ENCODE results near the gene ERN2.

Gene ERN2

DNA sequence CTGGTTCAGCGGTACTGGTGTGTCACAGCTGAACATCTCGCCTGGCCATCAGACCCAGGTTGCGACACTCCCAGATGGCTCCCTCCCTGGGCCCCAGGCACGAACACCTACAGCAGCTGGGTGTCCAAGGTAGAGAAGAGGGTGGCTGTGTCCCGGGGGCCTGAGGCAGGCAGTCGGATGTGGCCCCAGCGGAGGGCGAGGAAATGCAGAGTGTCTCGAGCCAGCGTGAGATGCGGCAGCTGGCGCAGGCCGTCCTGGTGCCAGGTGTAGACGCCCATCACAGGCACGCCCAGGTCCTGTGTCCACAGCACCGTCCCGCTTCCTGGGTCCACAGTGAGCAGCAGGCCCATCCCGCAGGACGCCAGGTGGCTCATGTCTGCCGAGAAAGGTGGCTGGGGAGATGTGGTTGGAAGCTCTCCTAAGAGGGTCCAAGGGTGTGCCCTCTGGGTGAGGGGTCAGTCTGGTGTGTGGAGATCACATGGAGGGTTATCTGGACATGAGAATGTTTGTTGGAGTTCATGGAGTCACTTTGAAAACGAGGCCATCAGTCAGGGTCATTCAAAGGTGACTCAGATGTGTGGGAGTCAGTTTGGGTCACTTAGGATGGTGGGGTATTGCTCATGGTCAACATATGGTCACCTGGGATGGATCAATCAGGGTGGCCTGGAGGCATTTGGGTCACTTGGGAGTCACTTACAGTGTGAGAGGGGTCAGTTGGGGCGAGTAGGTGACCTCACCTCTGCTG lies 8.1 kb downstream of the ERN2 start:
- no peak for DNase-seq (ENCODE audit: extremely low read depth, insufficient read length)
- Histone ChIP-seq H3K4me3 (replicated peaks; ENCODE audit: low read depth, low read length) (no peak overlapping the region), H3K27me3 (replicated peaks; ENCODE audit: control insufficient read depth, insufficient read depth, low read length) (no peaks in the 10 kb centered on the region), H3K36me3 (ENCODE audit: control insufficient read depth, insufficient read depth, low read length) (no peaks in the 10 kb centered on the region)
- TF ChIP-seq CTCF (IDR thresholded peaks at IDR 0.05; ENCODE audit: insufficient read depth, low read length, poor library complexity, severe bottlenecking) = no peak

DNA sequence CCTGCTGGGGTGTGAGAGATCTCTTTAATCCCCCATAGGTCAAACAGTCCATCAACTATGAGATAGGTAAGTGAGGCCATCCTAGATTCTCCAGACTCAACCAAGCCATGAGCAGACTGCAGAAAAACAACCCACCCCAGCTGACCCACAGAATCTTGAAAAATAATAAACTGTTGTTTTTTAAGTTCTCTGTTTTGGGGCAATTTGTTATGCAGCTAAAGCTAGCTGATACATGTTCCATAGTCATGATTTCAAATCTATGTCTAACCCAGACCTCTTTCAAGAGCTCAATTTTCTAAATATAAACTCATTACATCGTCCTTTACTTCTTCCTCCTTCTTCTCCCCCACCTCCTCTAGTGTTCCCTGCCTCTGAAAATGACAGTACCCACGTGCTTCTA lies 10.1 kb downstream of the ERN2 start:
- H3K36me3 ChIP-seq (ENCODE audit: control insufficient read depth, insufficient read depth, low read length) = no peaks in the 10 kb centered on the region
- TF ChIP-seq CTCF (IDR thresholded peaks at IDR 0.05; ENCODE audit: insufficient read depth, low read length, poor library complexity, severe bottlenecking) = no peak
- no peak overlapping the region for H3K4me3 ChIP-seq (replicated peaks; ENCODE audit: low read depth, low read length)
- no peak for DNase-seq (ENCODE audit: extremely low read depth, insufficient read length)
- no peaks in the 10 kb centered on the region for H3K27me3 ChIP-seq (replicated peaks; ENCODE audit: control insufficient read depth, insufficient read depth, low read length)

GRCh38 chr16:23701045-23701444 lies 12.0 kb downstream of the ERN2 start:
- Histone ChIP-seq H3K4me3 (replicated peaks; ENCODE audit: low read depth, low read length) (no peak overlapping the region), H3K36me3 (ENCODE audit: control insufficient read depth, insufficient read depth, low read length) (no peaks in the 10 kb centered on the region), H3K27me3 (replicated peaks; ENCODE audit: control insufficient read depth, insufficient read depth, low read length) (no peaks in the 10 kb centered on the region)
- TF ChIP-seq CTCF (IDR thresholded peaks at IDR 0.05; ENCODE audit: insufficient read depth, low read length, poor library complexity, severe bottlenecking) = no peak
- no peak for DNase-seq (ENCODE audit: extremely low read depth, insufficient read length)

GRCh38 chr16:23700509-23700908 lies 12.5 kb downstream of the ERN2 start:
- Histone ChIP-seq H3K36me3 (ENCODE audit: control insufficient read depth, insufficient read depth, low read length) (no peaks in the 10 kb centered on the region), H3K27me3 (replicated peaks; ENCODE audit: control insufficient read depth, insufficient read depth, low read length) (no peaks in the 10 kb centered on the region), H3K4me3 (replicated peaks; ENCODE audit: low read depth, low read length) (no peak overlapping the region)
- no peak for TF ChIP-seq CTCF (IDR thresholded peaks at IDR 0.05; ENCODE audit: insufficient read depth, low read length, poor library complexity, severe bottlenecking)
- no peak for DNase-seq (ENCODE audit: extremely low read depth, insufficient read length)

DNA sequence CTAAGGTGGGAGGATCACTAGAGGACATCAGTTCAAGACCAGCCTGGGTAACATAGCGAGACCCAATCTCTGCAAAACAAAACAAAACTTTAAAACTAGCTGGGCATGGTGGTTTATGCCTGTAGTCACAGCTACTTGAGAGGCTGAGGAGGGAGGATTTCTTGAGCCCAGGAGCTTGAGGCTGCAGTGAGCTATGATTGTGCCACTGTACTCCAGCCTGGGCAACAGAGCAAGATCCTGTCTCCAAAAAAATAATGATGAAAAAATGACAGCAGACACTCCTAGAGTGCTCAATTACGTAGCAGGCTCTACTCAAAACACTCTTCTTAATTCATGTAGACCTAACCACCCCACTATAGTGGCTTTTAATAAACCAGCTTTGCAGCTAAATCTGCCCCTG lies 12.9 kb downstream of the ERN2 start:
- no peak for TF ChIP-seq CTCF (IDR thresholded peaks at IDR 0.05; ENCODE audit: insufficient read depth, low read length, poor library complexity, severe bottlenecking)
- Histone ChIP-seq H3K27me3 (replicated peaks; ENCODE audit: control insufficient read depth, insufficient read depth, low read length) (no peaks in the 10 kb centered on the region), H3K4me3 (replicated peaks; ENCODE audit: low read depth, low read length) (no peak overlapping the region), H3K36me3 (ENCODE audit: control insufficient read depth, insufficient read depth, low read length) (no peaks in the 10 kb centered on the region)
- DNase-seq (ENCODE audit: extremely low read depth, insufficient read length) = no peak

- no peak for DNase-seq (ENCODE audit: extremely low read depth, insufficient read length)
- H3K27me3 ChIP-seq (replicated peaks; ENCODE audit: control insufficient read depth, insufficient read depth, low read length) = no peaks in the 10 kb centered on the region
- H3K4me3 ChIP-seq (replicated peaks; ENCODE audit: low read depth, low read length) = no peak overlapping the region
- no peaks in the 10 kb centered on the region for H3K36me3 ChIP-seq (ENCODE audit: control insufficient read depth, insufficient read depth, low read length)
- no peak for TF ChIP-seq CTCF (IDR thresholded peaks at IDR 0.05; ENCODE audit: insufficient read depth, low read length, poor library complexity, severe bottlenecking)
Observed at GRCh38 chr16:23699100-23699499, 13.9 kb downstream of the ERN2 start.
